Measurements from ENCODE around the gene INPP5B.
"Not testable (repeated sequence)": the region's sequence is repeated elsewhere in the genome, so short reads cannot be mapped to it uniquely, and the experiment has no call there.

INPP5B gene

DNA sequence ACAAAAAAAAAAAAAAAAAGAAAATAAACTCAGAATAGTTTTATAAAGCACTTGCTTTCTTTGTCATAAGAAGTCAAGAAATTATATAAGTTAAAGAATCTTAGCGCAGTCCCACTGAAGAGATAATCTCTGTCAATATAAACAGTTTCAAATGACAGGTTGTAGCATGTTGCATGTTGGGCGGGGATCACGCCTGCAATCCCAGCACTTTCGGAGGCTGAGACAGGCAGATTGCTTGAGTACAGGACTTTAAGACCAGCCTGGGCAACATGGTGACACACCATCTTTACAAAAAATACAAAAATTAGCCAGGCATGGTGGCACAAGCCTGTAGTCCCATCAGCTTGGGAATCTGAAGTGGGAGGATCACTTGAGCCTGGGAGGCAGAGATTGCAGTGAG is 18.4 kb upstream of the INPP5B start:
- no peaks in the 10 kb centered on the region for H3K27me3 ChIP-seq (ENCODE audit: control insufficient read depth in 1 of 2, insufficient read depth in 2 of 2, low read length in 2 of 2)
- no peaks in the 10 kb centered on the region for H3K9me3 ChIP-seq (ENCODE audit: control insufficient read depth in 1 of 2, low read length in 2 of 2)
- H3K36me3 ChIP-seq (ENCODE audit: control insufficient read depth in 1 of 2, insufficient read depth in 2 of 2, low read length in 2 of 2) = peaks cover 9 to 51% of the 10 kb centered on the region in 2 donors
- no peaks in the 10 kb centered on the region for H3K4me1 ChIP-seq (ENCODE audit: control insufficient read depth in 1 of 2, insufficient read depth in 2 of 2, low read length in 2 of 2)
- H3K4me3 ChIP-seq (ENCODE audit: low read depth in 1 of 2, low read length in 2 of 2) = no peak overlapping the region
- no peak overlapping the region for H3K27ac ChIP-seq (ENCODE audit: low read depth, low read length)
- H3K9ac ChIP-seq (ENCODE audit: low read depth in 1 of 2, low read length in 2 of 2) = no peak overlapping the region

DNA sequence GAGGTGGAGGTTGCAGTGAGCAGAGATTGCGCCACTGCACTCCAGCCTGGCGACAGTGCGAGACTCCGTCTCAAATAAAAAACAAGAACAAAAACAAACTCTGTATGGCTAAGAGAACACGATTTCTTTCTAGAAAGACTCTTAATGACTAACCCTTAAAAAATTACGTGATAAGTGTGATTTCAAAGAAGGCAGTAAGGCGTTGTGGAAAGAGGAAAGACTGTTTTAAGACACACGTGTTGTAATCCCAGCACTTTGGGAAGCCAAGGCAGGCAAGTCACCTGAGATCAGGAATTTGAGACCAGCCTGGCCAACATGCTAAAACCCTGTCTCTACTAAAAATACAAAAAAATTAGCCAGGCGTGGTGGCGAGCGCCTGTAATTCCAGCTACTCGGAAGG is 17.3 kb upstream of the INPP5B start:
- H3K9me3 ChIP-seq (ENCODE audit: control insufficient read depth in 1 of 2, low read length in 2 of 2); H3K9ac ChIP-seq (ENCODE audit: low read depth in 1 of 2, low read length in 2 of 2); H3K4me3 ChIP-seq (ENCODE audit: low read depth in 1 of 2, low read length in 2 of 2); H3K27me3 ChIP-seq (ENCODE audit: control insufficient read depth in 1 of 2, insufficient read depth in 2 of 2, low read length in 2 of 2); H3K4me1 ChIP-seq (ENCODE audit: control insufficient read depth in 1 of 2, insufficient read depth in 2 of 2, low read length in 2 of 2); H3K27ac ChIP-seq (ENCODE audit: low read depth, low read length): not testable (repeated sequence)
- peaks cover 9 to 52% of the 10 kb centered on the region in 2 donors for H3K36me3 ChIP-seq (ENCODE audit: control insufficient read depth in 1 of 2, insufficient read depth in 2 of 2, low read length in 2 of 2)

DNA sequence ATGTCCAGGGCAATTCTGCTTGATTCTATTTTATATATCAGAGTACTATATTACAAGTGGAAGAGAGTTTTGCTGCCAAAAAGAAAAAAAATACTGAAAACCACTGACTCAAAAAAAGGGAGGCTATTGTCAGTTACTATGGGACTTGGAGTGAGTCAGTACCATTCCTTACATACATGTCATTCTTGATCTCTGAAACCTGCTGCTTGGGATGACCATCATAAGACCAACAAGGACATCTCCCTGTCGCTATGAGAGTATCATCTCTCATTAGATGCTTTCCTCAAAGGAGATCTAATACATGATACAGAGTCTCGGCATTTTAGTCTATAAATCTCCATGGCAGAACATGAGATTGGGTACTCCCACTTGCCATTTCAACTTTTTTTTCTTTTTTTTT is 11.8 kb upstream of the INPP5B start:
- H3K9ac ChIP-seq (ENCODE audit: low read depth in 1 of 2, low read length in 2 of 2) = no peak overlapping the region
- peaks cover 0 to 38% of the 10 kb centered on the region in 2 donors for H3K36me3 ChIP-seq (ENCODE audit: control insufficient read depth in 1 of 2, insufficient read depth in 2 of 2, low read length in 2 of 2)
- H3K27me3 ChIP-seq (ENCODE audit: control insufficient read depth in 1 of 2, insufficient read depth in 2 of 2, low read length in 2 of 2) = no peaks in the 10 kb centered on the region
- no peaks in the 10 kb centered on the region for H3K9me3 ChIP-seq (ENCODE audit: control insufficient read depth in 1 of 2, low read length in 2 of 2)
- peaks cover 0 to 5% of the 10 kb centered on the region in 2 donors for H3K4me1 ChIP-seq (ENCODE audit: control insufficient read depth in 1 of 2, insufficient read depth in 2 of 2, low read length in 2 of 2)
- H3K27ac ChIP-seq (ENCODE audit: low read depth, low read length) = no peak overlapping the region
- H3K4me3 ChIP-seq (ENCODE audit: low read depth in 1 of 2, low read length in 2 of 2) = no peak overlapping the region

DNA sequence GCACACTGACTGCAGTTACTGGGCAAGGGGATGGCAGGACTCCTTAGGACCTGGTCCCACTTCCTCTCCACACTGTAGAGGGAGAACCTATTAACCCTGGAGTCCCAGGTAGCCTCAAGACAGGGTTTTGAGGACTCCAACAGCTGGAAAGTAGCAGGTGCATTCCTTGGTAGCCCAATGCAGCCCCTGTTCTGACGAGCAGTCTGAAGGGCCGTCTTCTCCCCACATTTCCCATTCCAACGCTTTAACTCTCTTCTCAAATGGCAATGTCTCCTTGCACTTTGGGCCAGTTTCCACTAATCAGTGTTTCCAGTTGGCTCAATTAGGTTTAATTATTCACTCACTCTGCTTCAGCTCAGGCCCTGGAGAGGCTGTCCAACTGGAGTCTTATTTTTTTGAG is 8.8 kb upstream of the INPP5B start:
- H3K27ac ChIP-seq (ENCODE audit: low read depth, low read length) = no peak overlapping the region
- H3K27me3 ChIP-seq (ENCODE audit: control insufficient read depth in 1 of 2, insufficient read depth in 2 of 2, low read length in 2 of 2) = no peaks in the 10 kb centered on the region
- H3K9me3 ChIP-seq (ENCODE audit: control insufficient read depth in 1 of 2, low read length in 2 of 2) = no peaks in the 10 kb centered on the region
- H3K36me3 ChIP-seq (ENCODE audit: control insufficient read depth in 1 of 2, insufficient read depth in 2 of 2, low read length in 2 of 2) = peaks cover 0 to 29% of the 10 kb centered on the region in 2 donors
- no peak overlapping the region for H3K4me3 ChIP-seq (ENCODE audit: low read depth in 1 of 2, low read length in 2 of 2)
- peaks cover 0 to 5% of the 10 kb centered on the region in 2 donors for H3K4me1 ChIP-seq (ENCODE audit: control insufficient read depth in 1 of 2, insufficient read depth in 2 of 2, low read length in 2 of 2)
- no peak overlapping the region for H3K9ac ChIP-seq (ENCODE audit: low read depth in 1 of 2, low read length in 2 of 2)

DNA sequence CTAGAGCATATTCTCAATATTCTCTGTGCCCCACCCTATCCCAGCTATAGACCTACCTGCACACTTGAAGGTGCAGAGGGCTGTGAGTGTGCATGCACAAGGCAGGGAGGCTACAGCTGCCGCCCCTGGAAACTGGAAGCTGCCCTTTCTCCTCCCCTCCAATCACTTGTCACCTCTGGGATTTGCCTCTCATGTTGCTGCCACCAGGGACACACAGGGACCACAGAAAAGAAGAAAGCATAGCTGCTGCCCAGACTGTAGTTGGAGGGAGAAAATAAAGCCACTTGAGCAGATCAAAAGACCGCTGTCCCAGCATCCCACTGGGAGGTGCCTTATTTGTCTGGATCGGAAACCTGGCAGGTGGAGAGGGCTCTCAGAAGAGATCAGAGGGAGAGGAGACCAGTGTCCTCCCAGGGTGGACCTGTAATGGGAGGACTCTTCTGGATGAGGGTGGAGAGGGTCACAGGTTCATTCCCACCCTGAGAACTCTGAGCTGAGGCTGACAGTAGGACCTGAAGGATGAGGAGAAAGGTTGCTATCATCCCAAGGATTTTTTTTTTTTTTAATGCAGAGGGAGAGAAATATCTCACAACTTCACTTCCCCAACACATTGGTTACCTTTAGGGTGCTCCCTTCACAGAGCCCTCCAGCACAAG is 7.6 kb upstream of the INPP5B start:
- Histone ChIP-seq H3K27me3 (ENCODE audit: control insufficient read depth in 1 of 2, insufficient read depth in 2 of 2, low read length in 2 of 2) (no peaks in the 10 kb centered on the region), H3K4me1 (ENCODE audit: control insufficient read depth in 1 of 2, insufficient read depth in 2 of 2, low read length in 2 of 2) (peaks cover 0 to 5% of the 10 kb centered on the region in 2 donors), H3K9ac (ENCODE audit: low read depth in 1 of 2, low read length in 2 of 2) (no peak overlapping the region), H3K9me3 (ENCODE audit: control insufficient read depth in 1 of 2, low read length in 2 of 2) (no peaks in the 10 kb centered on the region), H3K36me3 (ENCODE audit: control insufficient read depth in 1 of 2, insufficient read depth in 2 of 2, low read length in 2 of 2) (peaks cover 0 to 21% of the 10 kb centered on the region in 2 donors), H3K4me3 (ENCODE audit: low read depth in 1 of 2, low read length in 2 of 2) (no peak overlapping the region), H3K27ac (ENCODE audit: low read depth, low read length) (no peak overlapping the region)

DNA sequence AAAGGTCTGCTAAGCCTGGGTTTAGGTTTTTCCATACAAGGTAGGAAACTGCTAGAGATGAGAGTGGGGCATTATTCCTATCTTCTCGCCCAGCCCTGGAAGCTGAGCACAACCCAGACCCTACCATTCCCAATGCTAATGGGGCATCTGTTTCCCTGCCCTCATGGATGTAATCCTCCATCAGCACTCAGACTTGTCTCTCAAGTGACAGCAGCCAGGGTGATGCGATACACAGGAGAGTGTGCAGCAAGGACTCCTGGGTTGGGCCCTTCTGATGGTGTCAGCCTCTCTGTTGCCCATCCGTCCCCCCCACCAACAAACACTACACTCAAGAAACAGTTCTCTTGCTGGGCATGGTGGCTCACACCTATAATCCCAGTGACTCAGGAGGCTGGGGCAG is 5.9 kb upstream of the INPP5B start:
- Histone ChIP-seq H3K4me3 (ENCODE audit: low read depth in 1 of 2, low read length in 2 of 2) (no peak overlapping the region), H3K36me3 (ENCODE audit: control insufficient read depth in 1 of 2, insufficient read depth in 2 of 2, low read length in 2 of 2) (peaks cover 0 to 4% of the 10 kb centered on the region in 2 donors), H3K27me3 (ENCODE audit: control insufficient read depth in 1 of 2, insufficient read depth in 2 of 2, low read length in 2 of 2) (no peaks in the 10 kb centered on the region), H3K9me3 (ENCODE audit: control insufficient read depth in 1 of 2, low read length in 2 of 2) (no peaks in the 10 kb centered on the region), H3K27ac (ENCODE audit: low read depth, low read length) (no peak overlapping the region), H3K9ac (ENCODE audit: low read depth in 1 of 2, low read length in 2 of 2) (no peak overlapping the region), H3K4me1 (ENCODE audit: control insufficient read depth in 1 of 2, insufficient read depth in 2 of 2, low read length in 2 of 2) (peaks cover 0 to 5% of the 10 kb centered on the region in 2 donors)

DNA sequence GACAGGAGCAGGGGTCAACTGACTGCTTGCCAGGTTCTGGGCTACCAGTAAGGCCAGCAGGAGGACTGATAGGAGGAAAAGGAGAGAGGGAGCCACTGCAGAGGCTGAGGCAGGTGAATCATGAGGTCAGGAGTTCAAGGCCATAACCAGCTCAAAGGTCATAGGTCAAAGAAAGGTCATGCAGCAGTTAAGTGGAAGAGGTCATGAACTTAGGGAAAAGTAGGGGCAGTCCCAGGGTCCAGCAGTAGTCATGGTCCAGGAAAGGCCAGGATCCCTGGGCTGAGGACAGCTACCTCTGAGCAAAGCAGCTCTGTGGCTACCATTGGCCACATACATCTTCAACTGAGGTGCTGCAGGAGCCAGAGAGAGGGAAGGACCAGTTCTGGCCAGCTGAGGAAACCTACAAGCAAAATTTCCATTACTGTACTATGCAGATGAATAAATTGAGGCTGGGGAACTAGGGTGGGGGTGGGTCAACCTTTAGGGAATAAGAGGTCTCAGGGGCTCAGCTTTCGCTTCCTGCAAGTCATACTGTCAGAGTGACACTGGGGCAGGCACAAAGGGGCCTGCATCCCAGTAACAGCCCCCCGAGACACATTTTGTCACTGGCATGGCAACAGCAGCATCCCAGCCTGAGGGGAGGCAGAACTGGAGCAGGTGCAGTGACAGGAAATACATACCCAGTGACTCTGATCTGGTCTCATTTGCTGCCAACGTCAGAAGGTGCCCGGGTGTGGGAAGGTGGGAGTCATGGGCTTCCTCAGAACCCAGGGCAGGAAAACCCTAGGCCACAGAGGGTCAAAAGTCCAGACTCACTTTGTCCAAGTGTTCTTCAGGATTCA is 5.2 kb upstream of the INPP5B start:
- Histone ChIP-seq H3K9ac (ENCODE audit: low read depth in 1 of 2, low read length in 2 of 2) (no peak overlapping the region), H3K27me3 (ENCODE audit: control insufficient read depth in 1 of 2, insufficient read depth in 2 of 2, low read length in 2 of 2) (no peaks in the 10 kb centered on the region), H3K9me3 (ENCODE audit: control insufficient read depth in 1 of 2, low read length in 2 of 2) (no peaks in the 10 kb centered on the region), H3K4me1 (ENCODE audit: control insufficient read depth in 1 of 2, insufficient read depth in 2 of 2, low read length in 2 of 2) (peaks cover 5 to 6% of the 10 kb centered on the region in 2 donors), H3K36me3 (ENCODE audit: control insufficient read depth in 1 of 2, insufficient read depth in 2 of 2, low read length in 2 of 2) (no peaks in the 10 kb centered on the region), H3K27ac (ENCODE audit: low read depth, low read length) (no peak overlapping the region), H3K4me3 (ENCODE audit: low read depth in 1 of 2, low read length in 2 of 2) (no peak overlapping the region)

DNA sequence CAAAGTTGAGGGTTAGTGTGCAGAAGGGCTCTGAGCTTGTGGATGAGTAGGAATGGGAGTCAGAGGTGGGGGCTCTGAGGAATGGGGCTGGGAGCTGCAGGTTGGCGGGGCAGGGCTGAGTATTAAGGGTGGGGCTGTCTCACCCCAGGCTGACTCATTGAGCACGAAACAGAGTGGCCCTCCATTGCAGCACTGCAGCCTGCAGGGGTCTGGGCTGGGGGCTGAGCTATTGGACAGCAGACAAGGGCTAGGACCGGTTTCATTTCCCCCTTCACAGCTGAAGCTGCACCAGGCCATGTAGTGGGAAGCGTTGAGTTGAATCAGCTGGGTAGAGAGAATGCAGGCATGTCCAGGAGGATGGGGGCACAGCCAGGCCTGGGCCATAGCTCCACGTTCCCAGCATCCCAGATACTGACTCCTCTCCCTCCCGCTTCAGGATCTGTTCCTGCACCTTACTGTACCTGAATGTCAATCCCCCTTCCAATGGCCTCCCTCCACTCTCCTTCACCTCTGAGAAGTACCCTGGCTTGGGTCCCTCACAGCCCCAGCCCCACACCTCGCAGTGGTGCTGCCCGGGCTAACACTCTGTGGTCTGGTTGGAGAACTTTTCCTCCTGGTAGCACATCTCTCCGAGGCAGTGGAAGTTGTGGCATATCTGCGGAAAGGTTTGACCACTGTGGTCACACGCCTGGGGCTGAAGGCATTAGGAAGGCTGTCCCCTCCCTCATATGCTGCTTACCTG is 4.4 kb upstream of the INPP5B start:
- H3K4me1 ChIP-seq (ENCODE audit: control insufficient read depth in 1 of 2, insufficient read depth in 2 of 2, low read length in 2 of 2) = peaks cover 8 to 10% of the 10 kb centered on the region in 2 donors
- H3K9ac ChIP-seq (ENCODE audit: low read depth in 1 of 2, low read length in 2 of 2) = no peak overlapping the region
- no peak overlapping the region for H3K4me3 ChIP-seq (ENCODE audit: low read depth in 1 of 2, low read length in 2 of 2)
- no peaks in the 10 kb centered on the region for H3K36me3 ChIP-seq (ENCODE audit: control insufficient read depth in 1 of 2, insufficient read depth in 2 of 2, low read length in 2 of 2)
- no peaks in the 10 kb centered on the region for H3K9me3 ChIP-seq (ENCODE audit: control insufficient read depth in 1 of 2, low read length in 2 of 2)
- H3K27ac ChIP-seq (ENCODE audit: low read depth, low read length) = no peak overlapping the region
- no peaks in the 10 kb centered on the region for H3K27me3 ChIP-seq (ENCODE audit: control insufficient read depth in 1 of 2, insufficient read depth in 2 of 2, low read length in 2 of 2)

DNA sequence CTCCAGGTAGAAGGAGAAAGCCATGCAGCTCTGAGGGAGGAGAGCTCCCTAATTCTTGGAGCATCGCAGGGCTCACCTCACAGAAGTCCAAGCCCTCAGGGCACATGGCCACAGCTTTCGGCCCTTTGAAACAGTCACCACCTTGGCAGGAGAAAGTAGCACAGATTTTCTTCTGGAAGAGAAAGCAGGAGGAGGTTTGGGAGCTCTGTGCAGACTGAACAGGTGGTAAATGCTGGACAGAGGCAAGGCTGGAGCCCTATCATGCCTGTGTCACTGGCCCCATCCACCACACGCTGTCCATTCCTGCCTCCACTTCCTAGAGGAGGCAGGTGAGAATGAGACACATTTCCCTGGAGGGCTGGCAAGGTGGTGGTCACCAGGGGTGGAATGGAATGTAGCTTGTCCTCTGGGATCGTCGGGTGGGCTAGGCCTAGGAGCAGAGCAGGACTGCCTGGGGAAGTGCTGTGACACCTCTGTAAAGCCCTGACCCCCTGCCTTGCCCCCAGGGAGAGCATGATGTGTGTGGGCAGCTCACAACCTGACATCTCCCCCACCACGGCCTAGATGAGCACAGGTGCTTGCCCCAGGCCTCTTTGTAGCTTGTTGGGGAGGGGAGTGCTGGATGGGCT is 2.8 kb upstream of the INPP5B start:
- H3K36me3 ChIP-seq (ENCODE audit: control insufficient read depth in 1 of 2, insufficient read depth in 2 of 2, low read length in 2 of 2) = no peaks in the 10 kb centered on the region
- no peaks in the 10 kb centered on the region for H3K27me3 ChIP-seq (ENCODE audit: control insufficient read depth in 1 of 2, insufficient read depth in 2 of 2, low read length in 2 of 2)
- peaks cover 13% of the 10 kb centered on the region in 2 donors for H3K4me1 ChIP-seq (ENCODE audit: control insufficient read depth in 1 of 2, insufficient read depth in 2 of 2, low read length in 2 of 2)
- no peak overlapping the region for H3K27ac ChIP-seq (ENCODE audit: low read depth, low read length)
- H3K4me3 ChIP-seq (ENCODE audit: low read depth in 1 of 2, low read length in 2 of 2) = no peak overlapping the region
- no peaks in the 10 kb centered on the region for H3K9me3 ChIP-seq (ENCODE audit: control insufficient read depth in 1 of 2, low read length in 2 of 2)
- no peak overlapping the region for H3K9ac ChIP-seq (ENCODE audit: low read depth in 1 of 2, low read length in 2 of 2)
